HL-60 (cell line): ENCODE results near the gene WHAMM.
A peak's percentile ranks its signal among the peaks of the same experiment; 100 is the strongest.

ENCODE experiments used
- DNase-seq, 2 experiments: peaks; one replicate each; pipeline ENCODE4 v3.0.0-alpha.2; 2010 to 2020; ENCODE audit warnings: low read depth in 1 of 2, low spot score in 1 of 2
- H3K27ac ChIP-seq: fragments of 250-450 bp; sonication (Bioruptor Pico); replicated peaks from 2 replicates; pipeline ENCODE4 v1.5.1; 2020; ENCODE audit warnings: mild to moderate bottlenecking, moderate library complexity
- H3K27me3 ChIP-seq: fragments of 250-450 bp; sonication (Bioruptor Pico); 2 replicates; pipeline ENCODE4 v1.5.1; 2021; ENCODE audit warnings: mild to moderate bottlenecking, moderate library complexity; ENCODE audit not compliant: insufficient read depth, poor library complexity, severe bottlenecking
- H3K4me3 ChIP-seq: replicated peaks from 2 replicates; pipeline ENCODE4 v1.5.1; 2011; ENCODE audit warnings: mild to moderate bottlenecking, control low read depth, low read length; ENCODE audit not compliant: insufficient read depth
- GABPA ChIP-seq: IDR thresholded peaks from 2 replicates; pipeline ENCODE4 v1.6.1; 2012; ENCODE audit warnings: low read depth
- POLR2AphosphoS5 ChIP-seq: IDR thresholded peaks from 2 replicates; pipeline ENCODE4 v1.6.1; 2012; ENCODE audit warnings: low read depth
- SPI1 ChIP-seq: IDR thresholded peaks from 2 replicates; pipeline ENCODE4 v1.6.1; 2012; ENCODE audit warnings: low read depth, mild to moderate bottlenecking, borderline replicate concordance
- long read RNA-seq: library from polyadenylated mRNA; unstranded; transcript quantifications from one replicate; pipeline ENCODE4 v2.0.0, GENCODE V29; 2020
- TF ChIP-seq, protein P1 (sequence below): IDR thresholded peaks from one replicate; pipeline ENCODE4 v1.5.1; 2011; ENCODE audit warnings: low read length, control low read depth, inconsistent platforms; ENCODE audit not compliant: insufficient read depth
- TF ChIP-seq, protein P2 (sequence below): IDR thresholded peaks from 2 replicates; pipeline ENCODE4 v1.6.1; 2012; ENCODE audit warnings: low read depth; ENCODE audit not compliant: insufficient replicate concordance

WHAMM gene, protein sequence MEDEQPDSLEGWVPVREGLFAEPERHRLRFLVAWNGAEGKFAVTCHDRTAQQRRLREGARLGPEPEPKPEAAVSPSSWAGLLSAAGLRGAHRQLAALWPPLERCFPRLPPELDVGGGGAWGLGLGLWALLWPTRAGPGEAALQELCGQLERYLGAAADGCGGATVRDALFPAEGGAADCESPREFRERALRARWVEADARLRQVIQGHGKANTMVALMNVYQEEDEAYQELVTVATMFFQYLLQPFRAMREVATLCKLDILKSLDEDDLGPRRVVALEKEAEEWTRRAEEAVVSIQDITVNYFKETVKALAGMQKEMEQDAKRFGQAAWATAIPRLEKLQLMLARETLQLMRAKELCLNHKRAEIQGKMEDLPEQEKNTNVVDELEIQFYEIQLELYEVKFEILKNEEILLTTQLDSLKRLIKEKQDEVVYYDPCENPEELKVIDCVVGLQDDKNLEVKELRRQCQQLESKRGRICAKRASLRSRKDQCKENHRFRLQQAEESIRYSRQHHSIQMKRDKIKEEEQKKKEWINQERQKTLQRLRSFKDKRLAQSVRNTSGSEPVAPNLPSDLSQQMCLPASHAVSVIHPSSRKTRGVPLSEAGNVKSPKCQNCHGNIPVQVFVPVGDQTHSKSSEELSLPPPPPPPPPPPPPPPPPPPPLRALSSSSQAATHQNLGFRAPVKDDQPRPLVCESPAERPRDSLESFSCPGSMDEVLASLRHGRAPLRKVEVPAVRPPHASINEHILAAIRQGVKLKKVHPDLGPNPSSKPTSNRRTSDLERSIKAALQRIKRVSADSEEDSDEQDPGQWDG
- long read RNA-seq, partial matches to known transcripts: 2 of 5 reads
- long read RNA-seq, other reads (novel, unspliced or antisense): 3 of 5 reads

GRCh38 chr15:82809308-82810060, at the start of gene WHAMM:
Gene WHAMM, plus strand, starts transcription at chr15:82809628. Its CDS starts 99 bp downstream, at chr15:82809727.
- TF ChIP-seq, protein P1, sequence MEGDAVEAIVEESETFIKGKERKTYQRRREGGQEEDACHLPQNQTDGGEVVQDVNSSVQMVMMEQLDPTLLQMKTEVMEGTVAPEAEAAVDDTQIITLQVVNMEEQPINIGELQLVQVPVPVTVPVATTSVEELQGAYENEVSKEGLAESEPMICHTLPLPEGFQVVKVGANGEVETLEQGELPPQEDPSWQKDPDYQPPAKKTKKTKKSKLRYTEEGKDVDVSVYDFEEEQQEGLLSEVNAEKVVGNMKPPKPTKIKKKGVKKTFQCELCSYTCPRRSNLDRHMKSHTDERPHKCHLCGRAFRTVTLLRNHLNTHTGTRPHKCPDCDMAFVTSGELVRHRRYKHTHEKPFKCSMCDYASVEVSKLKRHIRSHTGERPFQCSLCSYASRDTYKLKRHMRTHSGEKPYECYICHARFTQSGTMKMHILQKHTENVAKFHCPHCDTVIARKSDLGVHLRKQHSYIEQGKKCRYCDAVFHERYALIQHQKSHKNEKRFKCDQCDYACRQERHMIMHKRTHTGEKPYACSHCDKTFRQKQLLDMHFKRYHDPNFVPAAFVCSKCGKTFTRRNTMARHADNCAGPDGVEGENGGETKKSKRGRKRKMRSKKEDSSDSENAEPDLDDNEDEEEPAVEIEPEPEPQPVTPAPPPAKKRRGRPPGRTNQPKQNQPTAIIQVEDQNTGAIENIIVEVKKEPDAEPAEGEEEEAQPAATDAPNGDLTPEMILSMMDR: no peak
- TF ChIP-seq, protein P2, sequence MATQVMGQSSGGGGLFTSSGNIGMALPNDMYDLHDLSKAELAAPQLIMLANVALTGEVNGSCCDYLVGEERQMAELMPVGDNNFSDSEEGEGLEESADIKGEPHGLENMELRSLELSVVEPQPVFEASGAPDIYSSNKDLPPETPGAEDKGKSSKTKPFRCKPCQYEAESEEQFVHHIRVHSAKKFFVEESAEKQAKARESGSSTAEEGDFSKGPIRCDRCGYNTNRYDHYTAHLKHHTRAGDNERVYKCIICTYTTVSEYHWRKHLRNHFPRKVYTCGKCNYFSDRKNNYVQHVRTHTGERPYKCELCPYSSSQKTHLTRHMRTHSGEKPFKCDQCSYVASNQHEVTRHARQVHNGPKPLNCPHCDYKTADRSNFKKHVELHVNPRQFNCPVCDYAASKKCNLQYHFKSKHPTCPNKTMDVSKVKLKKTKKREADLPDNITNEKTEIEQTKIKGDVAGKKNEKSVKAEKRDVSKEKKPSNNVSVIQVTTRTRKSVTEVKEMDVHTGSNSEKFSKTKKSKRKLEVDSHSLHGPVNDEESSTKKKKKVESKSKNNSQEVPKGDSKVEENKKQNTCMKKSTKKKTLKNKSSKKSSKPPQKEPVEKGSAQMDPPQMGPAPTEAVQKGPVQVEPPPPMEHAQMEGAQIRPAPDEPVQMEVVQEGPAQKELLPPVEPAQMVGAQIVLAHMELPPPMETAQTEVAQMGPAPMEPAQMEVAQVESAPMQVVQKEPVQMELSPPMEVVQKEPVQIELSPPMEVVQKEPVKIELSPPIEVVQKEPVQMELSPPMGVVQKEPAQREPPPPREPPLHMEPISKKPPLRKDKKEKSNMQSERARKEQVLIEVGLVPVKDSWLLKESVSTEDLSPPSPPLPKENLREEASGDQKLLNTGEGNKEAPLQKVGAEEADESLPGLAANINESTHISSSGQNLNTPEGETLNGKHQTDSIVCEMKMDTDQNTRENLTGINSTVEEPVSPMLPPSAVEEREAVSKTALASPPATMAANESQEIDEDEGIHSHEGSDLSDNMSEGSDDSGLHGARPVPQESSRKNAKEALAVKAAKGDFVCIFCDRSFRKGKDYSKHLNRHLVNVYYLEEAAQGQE: peak; percentile 44
- peak; percentile 79 for TF ChIP-seq POLR2AphosphoS5

DNA sequence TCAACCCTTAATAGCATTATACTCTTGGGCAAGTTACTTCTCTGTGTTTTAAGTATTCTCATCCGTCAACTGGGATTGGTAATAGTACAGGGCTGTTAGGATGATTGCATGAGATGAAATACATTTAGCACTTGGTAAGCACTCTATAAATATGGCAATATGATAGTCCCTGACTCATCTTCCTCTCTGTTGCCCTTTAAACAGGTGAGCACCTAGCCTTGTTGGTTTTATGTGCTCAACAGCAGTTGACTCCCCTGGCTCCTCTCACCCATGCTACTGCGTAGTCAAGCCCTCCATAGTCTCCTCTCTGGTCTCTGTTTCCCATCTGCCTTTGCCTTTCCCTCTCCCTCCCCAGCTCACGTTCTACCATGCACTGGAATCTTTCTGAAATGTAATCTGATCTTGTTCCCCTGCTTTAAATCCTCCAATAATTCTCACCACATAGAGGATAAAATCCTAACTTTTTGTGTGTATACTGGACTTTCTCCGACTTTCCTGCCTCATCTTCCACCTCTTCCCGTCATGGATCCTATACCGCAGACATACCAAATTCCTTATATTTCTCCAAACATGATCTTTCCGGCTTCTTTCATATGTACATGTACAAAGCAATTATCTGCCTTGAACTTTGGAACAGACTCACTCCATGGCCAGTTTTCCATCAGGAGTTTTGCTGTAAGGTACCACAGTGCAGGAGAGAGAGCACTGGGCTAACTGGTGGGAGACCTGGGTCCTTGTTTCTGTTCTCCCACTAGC, 45.9 kb upstream of the WHAMM start:
- TF ChIP-seq POLR2AphosphoS5 (no peak), GABPA (no peak), SPI1 (no peak)
- TF ChIP-seq, protein P1: no peak
- TF ChIP-seq, protein P2: no peak
- Histone ChIP-seq H3K27ac (no peak overlapping the region), H3K27me3 (no peaks in the 10 kb centered on the region), H3K4me3 (no peak overlapping the region)
- no peak for DNase-seq

More at GRCh38 chr15:82809308-82810060, at the start of gene WHAMM:
- Histone ChIP-seq H3K27me3 (no peaks in the 10 kb centered on the region), H3K4me3 (peak within 1 kb of the TSS; percentile 85), H3K27ac (peak within 1 kb of the TSS; percentile 93)
- peak; percentile 97 to 98 for DNase-seq

GRCh38 chr15:82764117-82764490, 45.3 kb upstream of the WHAMM start:
- H3K4me3 ChIP-seq: no peak overlapping the region
- no peaks in the 10 kb centered on the region for H3K27me3 ChIP-seq
- H3K27ac ChIP-seq: no peak overlapping the region
- no peak for DNase-seq
- TF ChIP-seq, protein P1: no peak
